Measurements from ENCODE around the gene MAD2L2.

Gene MAD2L2

GRCh38 chr1:11720525-11720924, 39.6 kb upstream of the MAD2L2 start:
- Histone ChIP-seq H3K4me2 (ENCODE audit: low read depth, low read length) (no peak overlapping the region), H3K4me1 (ENCODE audit: low read length) (no peaks in the 10 kb centered on the region), H3K9ac (ENCODE audit: low read length) (no peak overlapping the region), H3K27me3 (replicated peaks; ENCODE audit: insufficient read depth, low read length) (peaks cover 51% of the 10 kb centered on the region), H2AFZ (ENCODE audit: low read length) (no peak overlapping the region), H3K36me3 (replicated peaks; ENCODE audit: insufficient read depth, low read length) (no peaks in the 10 kb centered on the region), H3K79me2 (ENCODE audit: low read length) (no peaks in the 10 kb centered on the region), H3F3A (ENCODE audit: insufficient read depth, low read length) (no peaks in the 10 kb centered on the region), H3K9me2 (replicated peaks; ENCODE audit: insufficient read depth, low read length) (no peaks in the 10 kb centered on the region), H4K20me1 (ENCODE audit: insufficient read depth, low read length) (no peaks in the 10 kb centered on the region), H3K9me3 (replicated peaks; ENCODE audit: insufficient read depth, low read length) (no peaks in the 10 kb centered on the region), H3K4me3 (ENCODE audit: low read length) (no peak overlapping the region), H3K27ac (ENCODE audit: low read length) (no peak overlapping the region)
- DNase-seq = no peak
- TF ChIP-seq EZH2phosphoT487 (IDR thresholded peaks at IDR 0.05; ENCODE audit: low read length) (no peak), CTCF (IDR thresholded peaks at IDR 0.05; ENCODE audit: low read length) (no peak), EZH2 (optimal IDR thresholded peaks at IDR 0.05; ENCODE audit: low read depth, low read length) (no peak)

- H3F3A ChIP-seq (ENCODE audit: insufficient read depth, low read length) = no peaks in the 10 kb centered on the region
- H3K9me2 ChIP-seq (replicated peaks; ENCODE audit: insufficient read depth, low read length) = no peaks in the 10 kb centered on the region
- H3K9ac ChIP-seq (ENCODE audit: low read length) = no peak overlapping the region
- no peaks in the 10 kb centered on the region for H3K79me2 ChIP-seq (ENCODE audit: low read length)
- peaks cover 56% of the 10 kb centered on the region for H3K27me3 ChIP-seq (replicated peaks; ENCODE audit: insufficient read depth, low read length)
- peak overlapping the region; percentile 86 for H3K4me2 ChIP-seq (ENCODE audit: low read depth, low read length)
- H3K27ac ChIP-seq (ENCODE audit: low read length) = no peak overlapping the region
- no peaks in the 10 kb centered on the region for H3K4me1 ChIP-seq (ENCODE audit: low read length)
- peak overlapping the region; percentile 58 for H3K4me3 ChIP-seq (ENCODE audit: low read length)
- H3K36me3 ChIP-seq (replicated peaks; ENCODE audit: insufficient read depth, low read length) = no peaks in the 10 kb centered on the region
- H2AFZ ChIP-seq (ENCODE audit: low read length) = peak overlapping the region; percentile 89; the same call in 1 of the 2 replicates
- no peaks in the 10 kb centered on the region for H4K20me1 ChIP-seq (ENCODE audit: insufficient read depth, low read length)
- TF ChIP-seq CTCF (IDR thresholded peaks at IDR 0.05; ENCODE audit: low read length) (no peak), EZH2 (optimal IDR thresholded peaks at IDR 0.05; ENCODE audit: low read depth, low read length) (no peak), EZH2phosphoT487 (IDR thresholded peaks at IDR 0.05; ENCODE audit: low read length) (no peak)
- H3K9me3 ChIP-seq (replicated peaks; ENCODE audit: insufficient read depth, low read length) = no peaks in the 10 kb centered on the region
- DNase-seq = no peak
Measured at GRCh38 chr1:11720033-11720376, 39.1 kb upstream of the MAD2L2 start.

- no peaks in the 10 kb centered on the region for H3K79me2 ChIP-seq (ENCODE audit: low read length)
- H3K4me3 ChIP-seq (ENCODE audit: low read length) = peak overlapping the region; percentile 58
- no peak overlapping the region for H3K27ac ChIP-seq (ENCODE audit: low read length)
- no peaks in the 10 kb centered on the region for H3K9me3 ChIP-seq (replicated peaks; ENCODE audit: insufficient read depth, low read length)
- H3K27me3 ChIP-seq (replicated peaks; ENCODE audit: insufficient read depth, low read length) = peaks cover 62% of the 10 kb centered on the region
- peak; percentile 70 for DNase-seq
- no peaks in the 10 kb centered on the region for H3K9me2 ChIP-seq (replicated peaks; ENCODE audit: insufficient read depth, low read length)
- H3K4me2 ChIP-seq (ENCODE audit: low read depth, low read length) = peak overlapping the region; percentile 86
- TF ChIP-seq CTCF (IDR thresholded peaks at IDR 0.05; ENCODE audit: low read length) (peak; percentile 97), EZH2phosphoT487 (IDR thresholded peaks at IDR 0.05; ENCODE audit: low read length) (no peak), EZH2 (optimal IDR thresholded peaks at IDR 0.05; ENCODE audit: low read depth, low read length) (no peak)
- H3K36me3 ChIP-seq (replicated peaks; ENCODE audit: insufficient read depth, low read length) = no peaks in the 10 kb centered on the region
- no peaks in the 10 kb centered on the region for H4K20me1 ChIP-seq (ENCODE audit: insufficient read depth, low read length)
- peak overlapping the region; percentile 89 for H2AFZ ChIP-seq (ENCODE audit: low read length)
- peak overlapping the region; percentile 32; the same call in 1 of the 2 replicates for H3K9ac ChIP-seq (ENCODE audit: low read length)
- no peaks in the 10 kb centered on the region for H3F3A ChIP-seq (ENCODE audit: insufficient read depth, low read length)
- no peaks in the 10 kb centered on the region for H3K4me1 ChIP-seq (ENCODE audit: low read length)
Measured at GRCh38 chr1:11719313-11720032, 38.5 kb upstream of the MAD2L2 start.

Measured in MM.1S (cell line).